Measurements from ENCODE around the gene STAM2.

GRCh38 chr2:152072011-152072410 is 103.6 kb downstream of the STAM2 start:
- no peak for TF ChIP-seq EZH2 (IDR thresholded peaks at IDR 0.05; ENCODE audit: borderline replicate concordance, low read depth, low read length, severe bottlenecking)
- TF ChIP-seq, protein P1, sequence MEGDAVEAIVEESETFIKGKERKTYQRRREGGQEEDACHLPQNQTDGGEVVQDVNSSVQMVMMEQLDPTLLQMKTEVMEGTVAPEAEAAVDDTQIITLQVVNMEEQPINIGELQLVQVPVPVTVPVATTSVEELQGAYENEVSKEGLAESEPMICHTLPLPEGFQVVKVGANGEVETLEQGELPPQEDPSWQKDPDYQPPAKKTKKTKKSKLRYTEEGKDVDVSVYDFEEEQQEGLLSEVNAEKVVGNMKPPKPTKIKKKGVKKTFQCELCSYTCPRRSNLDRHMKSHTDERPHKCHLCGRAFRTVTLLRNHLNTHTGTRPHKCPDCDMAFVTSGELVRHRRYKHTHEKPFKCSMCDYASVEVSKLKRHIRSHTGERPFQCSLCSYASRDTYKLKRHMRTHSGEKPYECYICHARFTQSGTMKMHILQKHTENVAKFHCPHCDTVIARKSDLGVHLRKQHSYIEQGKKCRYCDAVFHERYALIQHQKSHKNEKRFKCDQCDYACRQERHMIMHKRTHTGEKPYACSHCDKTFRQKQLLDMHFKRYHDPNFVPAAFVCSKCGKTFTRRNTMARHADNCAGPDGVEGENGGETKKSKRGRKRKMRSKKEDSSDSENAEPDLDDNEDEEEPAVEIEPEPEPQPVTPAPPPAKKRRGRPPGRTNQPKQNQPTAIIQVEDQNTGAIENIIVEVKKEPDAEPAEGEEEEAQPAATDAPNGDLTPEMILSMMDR (IDR thresholded peaks at IDR 0.05; ENCODE audit: extremely low read depth in 1 of 2, insufficient read depth in 1 of 2, low read depth in 1 of 2, low read length in 2 of 2): no peak
- no peak for TF ChIP-seq POLR2AphosphoS5 (IDR thresholded peaks at IDR 0.05; ENCODE audit: insufficient read depth, low read depth, low read length)
- TF ChIP-seq POLR2A (IDR thresholded peaks at IDR 0.05; ENCODE audit: low read depth, low read length): no peak
- TF ChIP-seq MYC (IDR thresholded peaks at IDR 0.05; ENCODE audit: low read depth, low read length): no peak

All from endothelial cell of umbilical vein (primary cell).